ENCODE data around the gene SRGAP3. TPM values are rescaled to one million over a fixed set of nuclear protein-coding genes. Genes with fewer than 3 reads are reported as not detected.

SRGAP3 gene
- total RNA-seq, 4 donors from 2014 or later = 13.1 to 84.9 (median 27.4) TPM

DNA sequence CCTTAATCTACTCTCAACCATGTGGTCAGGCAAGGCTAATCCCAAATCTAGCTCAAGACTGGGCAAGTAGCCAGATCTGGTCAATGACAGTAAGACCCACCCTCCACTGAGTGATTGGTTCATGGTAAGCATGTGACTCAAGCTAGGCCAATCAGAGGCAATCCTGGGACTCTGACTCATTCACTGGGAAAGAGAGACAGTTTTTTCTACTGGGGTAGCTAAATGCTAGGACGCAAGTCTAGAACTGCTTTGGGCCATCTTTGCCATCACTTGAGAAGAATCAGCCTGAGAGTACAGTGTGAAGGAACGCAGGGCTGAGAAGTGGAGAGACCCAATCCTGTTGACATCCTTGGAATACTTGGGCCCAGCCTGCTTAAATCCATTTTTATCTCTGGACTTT, 276.8 kb downstream of the SRGAP3 start:
- Histone ChIP-seq H3K9me3 (no peaks in the 10 kb centered on the region), H3K36me3 (no peaks in the 10 kb centered on the region), H3K4me3 (no peak overlapping the region), H3K27me3 (peaks cover 30% of the 10 kb centered on the region), H3K4me1 (no peaks in the 10 kb centered on the region), H3K27ac (no peak overlapping the region)
- 87% methylated on average over 2 of the region's 2 CpGs for WGBS
- TF ChIP-seq POLR2A (IDR thresholded peaks at IDR 0.05) (no peak), POLR2AphosphoS5 (IDR thresholded peaks at IDR 0.05) (no peak), EP300 (IDR thresholded peaks at IDR 0.05) (no peak)
- TF ChIP-seq, protein P1, sequence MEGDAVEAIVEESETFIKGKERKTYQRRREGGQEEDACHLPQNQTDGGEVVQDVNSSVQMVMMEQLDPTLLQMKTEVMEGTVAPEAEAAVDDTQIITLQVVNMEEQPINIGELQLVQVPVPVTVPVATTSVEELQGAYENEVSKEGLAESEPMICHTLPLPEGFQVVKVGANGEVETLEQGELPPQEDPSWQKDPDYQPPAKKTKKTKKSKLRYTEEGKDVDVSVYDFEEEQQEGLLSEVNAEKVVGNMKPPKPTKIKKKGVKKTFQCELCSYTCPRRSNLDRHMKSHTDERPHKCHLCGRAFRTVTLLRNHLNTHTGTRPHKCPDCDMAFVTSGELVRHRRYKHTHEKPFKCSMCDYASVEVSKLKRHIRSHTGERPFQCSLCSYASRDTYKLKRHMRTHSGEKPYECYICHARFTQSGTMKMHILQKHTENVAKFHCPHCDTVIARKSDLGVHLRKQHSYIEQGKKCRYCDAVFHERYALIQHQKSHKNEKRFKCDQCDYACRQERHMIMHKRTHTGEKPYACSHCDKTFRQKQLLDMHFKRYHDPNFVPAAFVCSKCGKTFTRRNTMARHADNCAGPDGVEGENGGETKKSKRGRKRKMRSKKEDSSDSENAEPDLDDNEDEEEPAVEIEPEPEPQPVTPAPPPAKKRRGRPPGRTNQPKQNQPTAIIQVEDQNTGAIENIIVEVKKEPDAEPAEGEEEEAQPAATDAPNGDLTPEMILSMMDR (IDR thresholded peaks at IDR 0.05) = no peak
- DNase-seq (ENCODE audit: low spot score in 2 of 2) = no peak

DNA sequence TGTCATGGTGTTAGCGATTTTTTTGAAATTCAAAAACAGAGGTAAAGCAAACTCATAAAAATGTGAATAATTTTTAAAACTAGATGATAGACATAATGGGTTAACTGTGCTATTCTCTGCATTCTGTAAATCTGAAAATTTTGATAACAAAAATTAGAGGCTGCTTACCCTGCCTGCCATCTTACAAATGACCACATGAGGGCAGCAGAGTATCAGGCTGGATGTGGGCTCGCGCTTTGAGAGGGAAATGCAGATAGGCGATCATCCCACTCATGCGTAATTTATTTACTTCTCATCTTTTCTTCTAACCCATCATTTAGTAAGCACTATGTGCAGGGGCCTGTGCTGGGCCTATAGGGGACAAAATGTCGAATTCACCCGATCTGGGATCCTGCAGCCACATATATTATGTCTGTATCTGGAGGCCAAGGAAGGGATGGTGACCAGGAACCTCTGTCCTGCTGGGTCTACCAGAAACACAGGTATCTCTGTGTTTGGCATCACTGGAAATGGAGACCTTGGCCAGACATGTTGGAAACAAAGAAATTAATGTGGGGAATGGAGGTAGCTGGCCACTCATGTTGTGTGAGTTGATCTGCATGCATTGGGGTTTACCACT, 278.4 kb downstream of the SRGAP3 start:
- DNase-seq (ENCODE audit: low spot score in 2 of 2) = no peak
- H3K27ac ChIP-seq = no peak overlapping the region
- no peak overlapping the region for H3K4me3 ChIP-seq
- 0% methylated on average over 7 of the region's 7 CpGs for WGBS
- H3K9me3 ChIP-seq = no peaks in the 10 kb centered on the region
- H3K27me3 ChIP-seq = peaks cover 20% of the 10 kb centered on the region
- H3K4me1 ChIP-seq = no peaks in the 10 kb centered on the region
- no peaks in the 10 kb centered on the region for H3K36me3 ChIP-seq
- TF ChIP-seq POLR2A (IDR thresholded peaks at IDR 0.05) = no peak
- TF ChIP-seq, protein P1 (IDR thresholded peaks at IDR 0.05) = peak; percentile 97

DNA sequence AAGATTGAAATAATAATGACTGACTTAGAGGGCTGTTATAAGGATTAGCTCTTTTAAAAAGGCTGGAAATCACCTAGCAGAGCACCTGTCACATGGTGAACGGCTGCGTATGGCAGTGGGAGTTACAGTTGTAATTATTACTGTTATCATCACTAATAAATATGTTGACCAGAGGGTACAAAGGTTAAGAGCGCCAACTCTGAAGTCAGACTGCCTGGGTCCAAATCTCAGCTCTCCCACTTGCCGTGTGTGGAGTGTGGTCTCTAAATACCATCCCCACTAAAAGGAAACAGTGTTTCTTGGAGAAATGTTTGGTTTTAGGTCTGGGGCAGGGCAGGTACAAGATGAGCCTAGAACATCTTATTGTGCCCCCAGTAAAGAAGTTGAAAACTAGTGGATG, 280.2 kb downstream of the SRGAP3 start:
- TF ChIP-seq, protein P1 (IDR thresholded peaks at IDR 0.05) = no peak
- TF ChIP-seq POLR2AphosphoS5 (IDR thresholded peaks at IDR 0.05) (no peak), EP300 (IDR thresholded peaks at IDR 0.05) (no peak), POLR2A (IDR thresholded peaks at IDR 0.05) (no peak)
- DNase-seq (ENCODE audit: low spot score in 2 of 2) = no peak
- H3K27ac ChIP-seq = no peak overlapping the region
- WGBS = 65% methylated on average over 4 of the region's 4 CpGs
- peaks cover 14% of the 10 kb centered on the region for H3K4me1 ChIP-seq
- H3K36me3 ChIP-seq = no peaks in the 10 kb centered on the region
- H3K27me3 ChIP-seq = peaks cover 16% of the 10 kb centered on the region
- no peaks in the 10 kb centered on the region for H3K9me3 ChIP-seq
- H3K4me3 ChIP-seq = no peak overlapping the region

DNA sequence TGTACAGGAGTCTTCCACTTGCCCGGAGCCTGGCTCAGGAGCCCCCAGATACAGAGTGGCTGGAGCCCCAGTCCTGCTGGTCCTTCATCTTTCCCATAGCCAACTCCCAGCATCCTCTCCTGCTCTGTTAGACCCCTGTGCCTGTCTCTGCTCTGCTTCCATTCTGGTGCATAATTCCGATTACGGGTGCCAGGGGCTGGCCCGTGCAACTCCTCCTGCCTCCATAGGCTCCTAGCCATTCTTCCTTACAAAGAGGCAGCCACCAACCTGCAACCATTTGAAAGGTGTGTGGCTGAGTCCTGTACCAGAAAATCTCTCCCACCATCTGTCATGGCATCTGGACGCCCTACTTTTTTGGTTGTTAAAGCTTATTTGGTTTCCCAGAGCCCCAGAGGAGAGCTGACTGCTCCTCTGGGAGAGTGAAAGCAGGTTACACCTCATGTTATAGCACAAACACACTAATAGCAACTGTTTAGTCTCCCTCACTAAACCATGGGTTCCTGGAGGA, 281.0 kb downstream of the SRGAP3 start:
- no peaks in the 10 kb centered on the region for H3K36me3 ChIP-seq
- no peak overlapping the region for H3K27ac ChIP-seq
- WGBS = 76% methylated on average over 5 of the region's 5 CpGs
- DNase-seq (ENCODE audit: low spot score in 2 of 2) = no peak
- no peaks in the 10 kb centered on the region for H3K9me3 ChIP-seq
- H3K4me1 ChIP-seq = peaks cover 19% of the 10 kb centered on the region
- TF ChIP-seq POLR2A (IDR thresholded peaks at IDR 0.05) (no peak), POLR2AphosphoS5 (IDR thresholded peaks at IDR 0.05) (no peak), EP300 (IDR thresholded peaks at IDR 0.05) (no peak)
- TF ChIP-seq, protein P1 (IDR thresholded peaks at IDR 0.05) = no peak
- no peak overlapping the region for H3K4me3 ChIP-seq
- H3K27me3 ChIP-seq = peaks cover 16% of the 10 kb centered on the region

DNA sequence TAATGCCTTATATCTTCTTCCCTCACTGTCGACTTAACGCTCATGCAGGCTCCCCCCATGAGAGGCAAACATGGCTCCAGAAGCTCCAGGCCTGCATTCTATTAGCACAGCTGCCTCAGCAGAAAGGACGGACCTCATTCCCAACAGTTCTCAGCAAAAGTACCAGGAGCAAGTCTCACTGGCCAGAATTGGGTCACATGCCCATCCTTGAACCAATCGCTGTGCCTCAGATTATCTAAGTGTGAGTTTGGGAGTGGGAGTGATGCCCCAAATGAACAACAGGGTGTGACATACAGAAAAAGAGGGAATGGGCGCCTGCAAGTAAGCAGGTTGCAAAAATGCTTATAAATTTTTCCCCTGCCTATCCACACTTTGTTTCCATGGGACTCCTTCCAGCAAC, 281.9 kb downstream of the SRGAP3 start:
- H3K4me1 ChIP-seq = peaks cover 23% of the 10 kb centered on the region
- H3K9me3 ChIP-seq = no peaks in the 10 kb centered on the region
- no peak overlapping the region for H3K27ac ChIP-seq
- no peaks in the 10 kb centered on the region for H3K36me3 ChIP-seq
- H3K4me3 ChIP-seq = no peak overlapping the region
- 85% methylated on average over 5 of the region's 5 CpGs for WGBS
- H3K27me3 ChIP-seq = peaks cover 16% of the 10 kb centered on the region
- DNase-seq (ENCODE audit: low spot score in 2 of 2) = no peak
- TF ChIP-seq POLR2AphosphoS5 (IDR thresholded peaks at IDR 0.05) (no peak), POLR2A (IDR thresholded peaks at IDR 0.05) (no peak), EP300 (IDR thresholded peaks at IDR 0.05) (no peak)
- TF ChIP-seq, protein P1 (IDR thresholded peaks at IDR 0.05) = no peak
